ENCODE measurements around the gene ANXA7. TPM values are rescaled to one million over a fixed set of nuclear protein-coding genes. Genes with fewer than 3 reads are reported as not detected.

Gene ANXA7
- total RNA-seq, 1 experiment from 2014 or later, result 67.8 TPM

GRCh38 chr10:73413528-73414229 lies at the start of gene ANXA7 (continued):
- TF ChIP-seq E2F1 (CRISPR knock-in tag; IDR thresholded peaks at IDR 0.05), result peak; percentile 54; the same call in 1 of the 2 replicates
- peak; percentile 92 for TF ChIP-seq SP1 (CRISPR knock-in tag; conservative IDR thresholded peaks at IDR 0.05)
- peak; percentile 46; the same call in 1 of the 2 replicates for TF ChIP-seq ATF1 (CRISPR knock-in tag; IDR thresholded peaks at IDR 0.05)
- TF ChIP-seq ATF2 (CRISPR knock-in tag; IDR thresholded peaks at IDR 0.05; ENCODE audit: borderline replicate concordance, low read depth), result no peak
- peak; percentile 26; the same call in 1 of the 2 replicates for TF ChIP-seq ETV6 (CRISPR knock-in tag; IDR thresholded peaks at IDR 0.05)
- no peak for TF ChIP-seq TCF7 (CRISPR knock-in tag; IDR thresholded peaks at IDR 0.05; ENCODE audit: low read depth)

- ATAC-seq, result no peak
- ChIA-PET CTCF (no interaction called here), POLR2A (interaction anchor here (0.6 kb wide), 1 partner anchor 95 kb away, joined by 6 read pairs; no protein-coding TSS in a partner anchor)
- Mint-ChIP-seq H3K9me3 (no peaks in the 10 kb centered on the region), H3K4me3 (no peak overlapping the region), H3K36me3 (peaks cover 3% of the 10 kb centered on the region; the same call in 1 of the 2 replicates), H3K27ac (peak overlapping the region; percentile 35; the same call in 1 of the 2 replicates), H3K27me3 (ENCODE audit: low read depth) (no peaks in the 10 kb centered on the region), H3K4me1 (no peaks in the 10 kb centered on the region)
- TF ChIP-seq RELA (CRISPR knock-in tag; IDR thresholded peaks at IDR 0.05; ENCODE audit: borderline replicate concordance) (no peak), ATF3 (CRISPR knock-in tag; conservative IDR thresholded peaks at IDR 0.05) (no peak), MXD4 (CRISPR knock-in tag; IDR thresholded peaks at IDR 0.05; ENCODE audit: borderline replicate concordance) (no peak), CTCF (IDR thresholded peaks at IDR 0.05) (no peak), E2F1 (CRISPR knock-in tag; IDR thresholded peaks at IDR 0.05) (no peak), ZNF121 (CRISPR knock-in tag; IDR thresholded peaks at IDR 0.05) (no peak), NFATC4 (CRISPR knock-in tag; IDR thresholded peaks at IDR 0.05) (no peak), NFYB (CRISPR knock-in tag; conservative IDR thresholded peaks at IDR 0.05; ENCODE audit: low read depth) (no peak), ARID4B (CRISPR knock-in tag; IDR thresholded peaks at IDR 0.05; ENCODE audit: borderline replicate concordance) (no peak), ZNF281 (CRISPR knock-in tag; IDR thresholded peaks at IDR 0.05) (no peak), RORB (CRISPR knock-in tag; IDR thresholded peaks at IDR 0.05) (no peak), NR3C1 (CRISPR knock-in tag; conservative IDR thresholded peaks at IDR 0.05; ENCODE audit: low read depth) (no peak), FOXK1 (CRISPR knock-in tag; IDR thresholded peaks at IDR 0.05) (no peak), GABPB1 (CRISPR knock-in tag; IDR thresholded peaks at IDR 0.05) (no peak), TEAD4 (CRISPR knock-in tag; IDR thresholded peaks at IDR 0.05) (no peak), E2F5 (CRISPR knock-in tag; IDR thresholded peaks at IDR 0.05) (no peak)
- no peak for DNase-seq (ENCODE audit: low spot score)
These were observed 47.0 kb upstream of the ANXA7 start for GRCh38 chr10:73460897-73461296.

Measured in WTC11 (cell line).